CD14-positive monocyte (primary cell): ENCODE data around the gene IFRD1. TPM values are rescaled to one million over a fixed set of nuclear protein-coding genes. Genes with fewer than 3 reads are reported as not detected.

Source experiments
- DNase-seq, 3 donors: peaks; one replicate each; pipeline ENCODE4 v3.0.0-alpha.2; 2011 to 2022
- H2AFZ ChIP-seq: 2 replicates; pipeline ENCODE4 v1.6.0; 2012; ENCODE audit warnings: mild to moderate bottlenecking, low read depth, low read length, inconsistent platforms; ENCODE audit not compliant: insufficient read depth, poor library complexity, severe bottlenecking
- H3K27ac ChIP-seq, 2 donors: 1 replicate in 1 of 2; 2 replicates in 1 of 2; pipeline ENCODE4 v1.5.1; 2012 to 2013; ENCODE audit warnings: low read length in 2 of 2, control low read depth in 1 of 2, inconsistent platforms in 1 of 2, low read depth in 1 of 2, mild to moderate bottlenecking in 1 of 2
- H3K27me3 ChIP-seq, 2 donors: one replicate each; pipeline versions ENCODE4 v1.6.0 to v1.6.1; 2011 to 2013; ENCODE audit warnings: low read length in 2 of 2; ENCODE audit not compliant: control insufficient read depth in 2 of 2, insufficient read depth in 2 of 2
- H3K36me3 ChIP-seq, 2 donors: replicated peaks in 1 of 2; 1 replicate in 1 of 2; 2 replicates in 1 of 2; pipeline versions ENCODE4 v1.5.1 to v1.6.1; 2012 to 2013; ENCODE audit warnings: low read length in 2 of 2, control low read depth in 1 of 2, inconsistent platforms in 1 of 2, mild to moderate bottlenecking in 1 of 2; ENCODE audit not compliant: insufficient read depth in 2 of 2, control insufficient read depth in 1 of 2
- H3K4me1 ChIP-seq, 2 donors: 1 replicate in 1 of 2; 2 replicates in 1 of 2; pipeline versions ENCODE4 v1.5.1 to v1.6.1; 2012 to 2013; ENCODE audit warnings: low read length in 2 of 2, control low read depth in 1 of 2, inconsistent platforms in 1 of 2, mild to moderate bottlenecking in 1 of 2, moderate library complexity in 1 of 2; ENCODE audit not compliant: insufficient read depth in 2 of 2, control insufficient read depth in 1 of 2
- H3K4me2 ChIP-seq: replicated peaks from 2 replicates; pipeline ENCODE3; 2012; ENCODE audit warnings: low read length, moderate library complexity, mild to moderate bottlenecking; ENCODE audit not compliant: poor library complexity, severe bottlenecking; ENCODE audit errors: extremely low read depth
- H3K4me3 ChIP-seq, 3 experiments: fragments of 200-600 bp in 1 of 3; sonication (generic) in 1 of 3; replicated peaks in 1 of 3; 1 replicate in 2 of 3; 2 replicates in 1 of 3; pipeline ENCODE4 v1.5.1; 2011 to 2013; ENCODE audit warnings: low read length in 3 of 3, mild to moderate bottlenecking in 3 of 3, control low read depth in 2 of 3, low read depth in 2 of 3, inconsistent platforms in 1 of 3, moderate library complexity in 1 of 3
- H3K79me2 ChIP-seq: 2 replicates; pipeline ENCODE4 v1.6.0; 2012; ENCODE audit warnings: mild to moderate bottlenecking, control low read depth, inconsistent platforms, low read length, moderate library complexity; ENCODE audit not compliant: insufficient read depth
- H3K9ac ChIP-seq: 2 replicates; pipeline ENCODE4 v1.6.0; 2017; ENCODE audit warnings: low read length, mild to moderate bottlenecking; ENCODE audit not compliant: insufficient read depth, poor library complexity, severe bottlenecking
- H3K9me3 ChIP-seq, 2 donors: replicated peaks in 1 of 2; 1 replicate in 1 of 2; 2 replicates in 1 of 2; pipeline versions ENCODE4 v1.5.1 to v1.6.1; 2012 to 2013; ENCODE audit warnings: low read length in 2 of 2, control low read depth in 1 of 2; ENCODE audit not compliant: control insufficient read depth in 1 of 2, insufficient read depth in 1 of 2
- H4K20me1 ChIP-seq: 2 replicates; pipeline ENCODE4 v1.6.0; 2012; ENCODE audit warnings: mild to moderate bottlenecking, low read length, control low read depth, moderate library complexity; ENCODE audit not compliant: insufficient read depth
- H3K27ac Mint-ChIP-seq, 7 donors: one replicate each; pipeline ENCODE4 v1.8.0; 2020; ENCODE audit warnings: mild to moderate bottlenecking in 7 of 7, mixed read lengths in 7 of 7, moderate library complexity in 6 of 7, inconsistent platforms in 2 of 7
- H3K27me3 Mint-ChIP-seq, 3 donors: one replicate each; pipeline ENCODE4 v1.8.0; 2021 to 2022; ENCODE audit warnings: low read depth in 3 of 3, mild to moderate bottlenecking in 3 of 3, mixed read lengths in 3 of 3, moderate library complexity in 3 of 3, inconsistent platforms in 1 of 3
- H3K36me3 Mint-ChIP-seq, 2 donors: one replicate each; pipeline ENCODE4 v1.8.0; 2020; ENCODE audit warnings: mixed read lengths in 2 of 2, inconsistent platforms in 1 of 2, mild to moderate bottlenecking in 1 of 2
- H3K4me1 Mint-ChIP-seq: one replicate; pipeline ENCODE4 v1.8.0; 2020; ENCODE audit warnings: mild to moderate bottlenecking, mixed read lengths
- H3K4me3 Mint-ChIP-seq, 2 donors: one replicate each; pipeline ENCODE4 v1.8.0; 2020; ENCODE audit warnings: mild to moderate bottlenecking in 2 of 2, mixed read lengths in 2 of 2, moderate library complexity in 1 of 2
- H3K9me3 Mint-ChIP-seq, 7 donors: one replicate each; pipeline ENCODE4 v1.8.0; 2020 to 2022; ENCODE audit warnings: mixed read lengths in 7 of 7, mild to moderate bottlenecking in 6 of 7, moderate library complexity in 6 of 7, inconsistent platforms in 2 of 7
- WGBS: methylation state at CpG from one replicate; pipeline ENCODE4 v1.1.5; 2013; ENCODE audit warnings: missing lambda C conversion rate; ENCODE audit not compliant: insufficient coverage; 5-methylcytosine and 5-hydroxymethylcytosine counted together
- intact Hi-C, 2 donors: fragments of 100-400 bp; cut with micrococcal nuclease; formaldehyde crosslinking; loops; one replicate each; pipeline versions ENCODE4 v1.15.0 to v1.15.1; 2023
- polyA plus RNA-seq, 3 donors: library from polyadenylated mRNA; depleted of rRNA in 1 of 3; unstranded in 2 of 3; stranded (reverse) in 1 of 3; fragments of 300-500 nt in 2 of 3; fragments of >200 nt in 1 of 3; fragmentation: Illumina TruSeq in 2 of 3; gene quantifications; 1 replicate in 2 of 3; 2 replicates in 1 of 3; pipeline ENCODE4 v1.2.3, GENCODE V29; 2012 to 2021
- TF ChIP-seq, protein P1 (sequence below): fragments of 200-600 bp; IDR thresholded peaks from one replicate; pipeline ENCODE4 v1.8.0; 2022; ENCODE audit warnings: antibody characterized with exemption, mild to moderate bottlenecking

Gene IFRD1
- polyA plus RNA-seq, 3 donors, result 13.6 to 81.6 (median 18.7) TPM

DNA sequence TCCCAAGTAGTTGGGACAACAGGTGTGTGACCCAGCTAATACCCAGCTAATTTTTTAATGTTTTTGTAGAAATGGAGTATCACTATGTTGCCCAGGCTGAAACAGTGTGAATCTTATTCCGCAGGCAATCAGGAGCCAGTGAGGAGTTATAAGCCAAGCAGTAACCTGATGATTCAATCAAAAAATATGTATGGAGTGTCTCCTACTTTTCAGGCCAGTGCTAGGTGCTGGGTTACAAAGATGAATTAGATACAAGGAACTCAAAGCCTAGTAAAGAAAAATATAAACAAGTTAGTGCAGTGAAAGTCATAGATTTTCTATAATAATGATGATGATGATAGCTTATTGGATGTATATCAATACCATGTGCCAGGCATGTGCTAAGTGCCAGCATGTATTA, 13.2 kb upstream of the IFRD1 start:
- Histone ChIP-seq H3K36me3 (no peaks in the 10 kb centered on the region), H3K79me2 (no peaks in the 10 kb centered on the region), H3K27me3 (no peaks in the 10 kb centered on the region), H4K20me1 (no peaks in the 10 kb centered on the region), H3K9me3 (no peaks in the 10 kb centered on the region), H3K4me1 (no peaks in the 10 kb centered on the region), H3K4me2 (no peak overlapping the region), H3K27ac (no peak overlapping the region), H3K9ac (no peak overlapping the region), H3K4me3 (no peak overlapping the region), H2AFZ (no peak overlapping the region)
- H3K9me3 Mint-ChIP-seq, result peaks cover 0 to 3% (median 0%) of the 10 kb centered on the region in 7 donors
- H3K4me3 Mint-ChIP-seq, result no peak overlapping the region
- intact Hi-C loops, result no loop called here
- no peak for DNase-seq
- H3K27me3 Mint-ChIP-seq, result peaks cover 0 to 2% (median 0%) of the 10 kb centered on the region in 3 donors
- TF ChIP-seq, protein P1, sequence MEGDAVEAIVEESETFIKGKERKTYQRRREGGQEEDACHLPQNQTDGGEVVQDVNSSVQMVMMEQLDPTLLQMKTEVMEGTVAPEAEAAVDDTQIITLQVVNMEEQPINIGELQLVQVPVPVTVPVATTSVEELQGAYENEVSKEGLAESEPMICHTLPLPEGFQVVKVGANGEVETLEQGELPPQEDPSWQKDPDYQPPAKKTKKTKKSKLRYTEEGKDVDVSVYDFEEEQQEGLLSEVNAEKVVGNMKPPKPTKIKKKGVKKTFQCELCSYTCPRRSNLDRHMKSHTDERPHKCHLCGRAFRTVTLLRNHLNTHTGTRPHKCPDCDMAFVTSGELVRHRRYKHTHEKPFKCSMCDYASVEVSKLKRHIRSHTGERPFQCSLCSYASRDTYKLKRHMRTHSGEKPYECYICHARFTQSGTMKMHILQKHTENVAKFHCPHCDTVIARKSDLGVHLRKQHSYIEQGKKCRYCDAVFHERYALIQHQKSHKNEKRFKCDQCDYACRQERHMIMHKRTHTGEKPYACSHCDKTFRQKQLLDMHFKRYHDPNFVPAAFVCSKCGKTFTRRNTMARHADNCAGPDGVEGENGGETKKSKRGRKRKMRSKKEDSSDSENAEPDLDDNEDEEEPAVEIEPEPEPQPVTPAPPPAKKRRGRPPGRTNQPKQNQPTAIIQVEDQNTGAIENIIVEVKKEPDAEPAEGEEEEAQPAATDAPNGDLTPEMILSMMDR, result no peak
- peaks cover 4% of the 10 kb centered on the region for H3K4me1 Mint-ChIP-seq
- 100% methylated on average over 1 of the region's 1 CpG for WGBS
- H3K27ac Mint-ChIP-seq, result no peak overlapping the region
- H3K36me3 Mint-ChIP-seq, result no peaks in the 10 kb centered on the region

DNA sequence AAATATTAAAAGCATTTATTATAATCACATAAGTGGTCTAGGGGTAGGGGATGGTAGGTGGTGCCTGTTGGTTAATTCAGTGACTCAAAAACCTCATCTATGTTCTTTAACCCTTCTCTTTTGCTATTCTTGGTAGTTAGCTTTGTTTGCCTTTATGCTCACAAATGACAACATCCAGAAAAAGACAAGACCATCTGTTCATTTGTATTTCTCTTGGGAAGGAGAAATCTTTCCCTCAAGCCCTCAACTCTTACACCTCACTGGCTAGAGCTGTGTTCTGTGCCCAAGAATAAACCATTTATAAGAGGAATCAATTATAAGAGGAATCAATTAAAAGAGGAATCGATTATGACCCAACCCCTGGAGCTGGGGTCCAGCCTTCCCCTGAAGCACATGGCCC, 10.8 kb upstream of the IFRD1 start:
- TF ChIP-seq, protein P1, result no peak
- intact Hi-C loops, result no loop called here
- WGBS, result no CpG with 5 or more reads among the region's 1 CpG

More for the DNA sequence above, 10.8 kb upstream of the IFRD1 start:
- no peak for DNase-seq
- Histone ChIP-seq H3K36me3 (no peaks in the 10 kb centered on the region), H3K9me3 (no peaks in the 10 kb centered on the region), H4K20me1 (no peaks in the 10 kb centered on the region), H3K27me3 (no peaks in the 10 kb centered on the region), H2AFZ (no peak overlapping the region), H3K27ac (no peak overlapping the region), H3K79me2 (no peaks in the 10 kb centered on the region), H3K4me1 (no peaks in the 10 kb centered on the region), H3K4me2 (no peak overlapping the region), H3K9ac (no peak overlapping the region), H3K4me3 (no peak overlapping the region)
- Mint-ChIP-seq H3K27me3 (peaks cover 0 to 2% (median 0%) of the 10 kb centered on the region in 3 donors), H3K36me3 (no peaks in the 10 kb centered on the region), H3K9me3 (no peaks in the 10 kb centered on the region), H3K4me3 (no peak overlapping the region), H3K4me1 (peaks cover 1% of the 10 kb centered on the region), H3K27ac (no peak overlapping the region)
